GM19023 (cell line): Measurements from ENCODE around the gene HUS1.
"Not testable (repeated sequence)": the region's sequence is repeated elsewhere in the genome, so short reads cannot be mapped to it uniquely, and the experiment has no call there.

ENCODE experiments used
- ATAC-seq: cut with Tn5 transposase; IDR thresholded peaks from one replicate; pipeline ENCODE4 v1.9.1; 2021; ENCODE audit warnings: mild to moderate bottlenecking, moderate library complexity; ENCODE audit not compliant: unreplicated experiment

Gene HUS1

GRCh38 chr7:47945261-47946015 lies 34.0 kb downstream of the HUS1 start:
- no peak for ATAC-seq

DNA sequence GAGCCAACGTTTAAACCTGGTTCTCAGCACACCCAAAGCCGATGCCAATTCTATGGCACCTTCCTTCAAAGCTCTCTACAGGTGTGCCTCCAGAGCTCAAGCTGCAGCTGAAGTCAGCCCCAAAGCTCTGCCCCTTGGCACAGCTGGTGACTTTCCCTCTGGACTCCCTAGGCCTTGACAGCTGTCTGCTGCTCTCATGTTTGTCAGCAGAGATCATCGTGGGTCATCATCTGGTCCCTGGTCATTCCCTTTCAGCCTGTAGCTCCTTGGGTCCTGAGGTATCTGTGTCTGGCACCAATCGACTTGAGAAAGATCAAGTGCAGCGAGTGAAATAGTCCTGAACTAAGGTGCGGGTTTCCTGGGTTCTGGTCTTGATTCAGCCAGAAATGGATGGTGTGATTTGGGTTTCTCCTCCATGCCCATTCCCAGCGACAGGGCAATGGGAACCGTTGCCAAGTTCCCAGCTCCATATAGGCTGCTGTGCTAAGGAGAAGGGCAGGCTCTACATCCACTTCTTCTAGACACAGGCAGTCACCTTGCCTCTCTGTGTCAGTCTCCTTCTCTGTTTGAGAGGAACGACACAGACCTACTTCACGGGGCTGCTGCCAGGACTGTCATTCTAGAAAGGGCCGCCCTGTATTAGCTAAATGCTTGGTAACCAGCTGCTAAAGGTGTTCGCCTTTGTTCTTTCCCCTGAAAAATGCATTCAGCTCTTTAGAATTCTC lies 34.7 kb downstream of the HUS1 start:
- no peak for ATAC-seq

DNA sequence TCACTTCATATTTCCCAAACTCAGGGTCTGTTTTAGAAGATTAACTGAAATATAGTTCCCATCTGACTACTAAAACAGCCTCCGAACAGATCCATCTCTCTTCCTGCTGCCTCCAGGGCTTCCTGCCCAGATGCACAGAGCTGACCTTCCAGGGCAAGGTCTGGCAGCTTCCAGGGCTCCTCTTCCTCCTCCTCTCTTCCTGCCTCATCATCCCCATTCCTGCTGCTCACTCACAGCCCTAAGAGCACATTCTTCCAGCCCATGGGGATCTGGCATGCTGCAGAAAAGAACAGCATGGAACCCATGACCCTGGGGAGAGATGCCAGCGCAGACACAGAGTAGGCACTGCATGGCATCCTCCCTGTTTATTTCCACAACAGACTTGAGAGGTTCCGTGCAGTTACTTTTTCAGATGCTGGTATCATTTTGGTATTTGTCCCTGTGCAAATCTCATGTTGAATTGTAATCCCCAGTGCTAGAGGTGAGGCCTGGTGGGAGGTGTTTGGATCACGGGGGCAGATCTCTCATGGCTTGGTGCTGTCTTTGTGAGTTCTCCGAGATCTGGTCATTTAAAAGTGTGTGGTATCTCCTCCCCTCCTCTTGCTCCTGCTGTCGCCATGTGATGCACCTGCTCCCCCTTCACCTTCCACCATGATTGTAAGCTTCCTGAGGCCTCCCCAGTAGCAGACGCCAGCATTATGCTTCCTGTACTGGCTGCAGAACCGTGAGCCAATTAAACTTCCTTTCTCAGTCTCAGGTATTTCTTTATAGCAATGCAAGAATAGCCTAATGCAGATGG lies 35.5 kb downstream of the HUS1 start:
- no peak for ATAC-seq

- not testable (repeated sequence) for ATAC-seq
Observed at GRCh38 chr7:47942651-47943050, 36.8 kb downstream of the HUS1 start.

GRCh38 chr7:47942132-47942531 lies 37.3 kb downstream of the HUS1 start:
- ATAC-seq: no peak

DNA sequence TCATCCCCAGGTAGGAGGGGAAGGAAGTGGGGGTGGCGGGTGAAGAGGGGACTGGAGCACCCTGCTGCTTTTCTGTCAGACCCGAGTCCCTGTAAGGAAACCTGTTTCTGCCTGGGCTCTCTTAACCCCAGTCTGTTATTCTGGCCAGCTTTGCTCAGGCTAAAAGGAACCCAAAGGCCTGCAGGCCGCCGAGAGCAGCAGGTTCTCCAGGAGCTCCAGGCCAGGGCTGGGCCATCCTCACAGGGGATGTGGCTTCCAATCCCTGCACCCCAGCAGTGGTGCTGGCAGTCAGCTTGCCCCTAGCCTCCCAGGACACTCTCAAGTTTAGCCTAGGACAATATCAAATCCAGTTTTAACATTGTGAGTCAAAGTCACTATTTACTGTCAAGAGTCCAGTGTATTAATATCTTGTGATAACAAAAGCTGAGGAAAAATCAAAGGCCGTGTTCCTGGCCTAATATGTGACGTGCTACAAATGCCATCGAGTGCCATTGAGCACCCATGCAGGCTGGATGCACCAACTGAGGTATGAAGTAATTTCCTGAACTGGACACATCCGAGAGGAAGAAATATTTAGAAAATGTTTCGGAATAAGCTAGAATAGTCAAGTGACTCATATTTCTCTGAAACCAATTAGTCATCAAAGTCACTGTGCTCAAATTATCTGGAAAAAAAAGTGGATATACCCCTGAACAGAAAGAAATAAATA lies 38.1 kb downstream of the HUS1 start:
- ATAC-seq: no peak

DNA sequence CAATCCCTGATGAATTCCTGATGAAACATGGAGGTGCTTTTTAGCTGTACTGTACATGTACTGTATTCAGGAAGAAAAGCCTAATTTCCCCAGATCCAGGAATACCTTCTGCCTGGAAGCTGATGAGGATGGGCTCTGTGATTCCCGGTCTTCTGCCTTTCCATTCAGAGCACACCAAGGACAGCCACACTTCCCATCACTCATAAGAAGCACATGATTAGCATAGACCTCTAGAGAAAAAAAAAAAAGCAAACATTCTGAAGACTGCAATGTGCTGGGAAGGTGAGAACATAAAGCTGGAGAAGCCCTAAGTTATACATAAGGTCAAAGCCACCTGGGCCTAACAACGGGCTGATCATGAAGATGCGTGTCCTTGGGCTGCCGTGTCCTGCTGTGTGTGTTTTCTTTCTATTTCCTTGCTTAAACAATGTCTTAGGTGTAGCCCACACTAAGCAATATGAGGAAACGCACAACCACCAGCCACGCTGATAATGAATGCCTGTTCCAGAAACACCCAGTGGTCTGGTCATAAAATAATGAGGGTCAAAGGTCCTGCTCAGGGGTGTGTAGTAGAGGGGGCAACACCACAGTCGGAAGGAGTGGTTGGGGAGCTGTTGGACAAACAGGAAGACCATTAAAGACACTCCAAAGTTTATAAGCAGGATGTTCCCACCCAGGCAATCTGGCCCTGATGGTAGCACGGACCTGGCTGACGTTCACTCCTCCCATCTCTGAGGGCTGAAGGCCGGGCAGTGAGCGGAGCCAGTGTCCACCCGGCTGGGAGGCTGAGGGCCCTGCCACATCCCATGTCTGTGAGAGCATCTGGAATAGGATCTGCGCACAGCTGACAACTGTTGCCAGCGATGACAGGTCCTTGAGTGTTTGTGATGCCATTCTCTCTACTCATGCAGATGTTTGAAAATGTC lies 39.1 kb downstream of the HUS1 start:
- ATAC-seq: no peak

- ATAC-seq: no peak
Observed at GRCh38 chr7:47939425-47940036, 39.9 kb downstream of the HUS1 start.

- no peak for ATAC-seq
Observed at GRCh38 chr7:47938574-47939165, 40.7 kb downstream of the HUS1 start.

DNA sequence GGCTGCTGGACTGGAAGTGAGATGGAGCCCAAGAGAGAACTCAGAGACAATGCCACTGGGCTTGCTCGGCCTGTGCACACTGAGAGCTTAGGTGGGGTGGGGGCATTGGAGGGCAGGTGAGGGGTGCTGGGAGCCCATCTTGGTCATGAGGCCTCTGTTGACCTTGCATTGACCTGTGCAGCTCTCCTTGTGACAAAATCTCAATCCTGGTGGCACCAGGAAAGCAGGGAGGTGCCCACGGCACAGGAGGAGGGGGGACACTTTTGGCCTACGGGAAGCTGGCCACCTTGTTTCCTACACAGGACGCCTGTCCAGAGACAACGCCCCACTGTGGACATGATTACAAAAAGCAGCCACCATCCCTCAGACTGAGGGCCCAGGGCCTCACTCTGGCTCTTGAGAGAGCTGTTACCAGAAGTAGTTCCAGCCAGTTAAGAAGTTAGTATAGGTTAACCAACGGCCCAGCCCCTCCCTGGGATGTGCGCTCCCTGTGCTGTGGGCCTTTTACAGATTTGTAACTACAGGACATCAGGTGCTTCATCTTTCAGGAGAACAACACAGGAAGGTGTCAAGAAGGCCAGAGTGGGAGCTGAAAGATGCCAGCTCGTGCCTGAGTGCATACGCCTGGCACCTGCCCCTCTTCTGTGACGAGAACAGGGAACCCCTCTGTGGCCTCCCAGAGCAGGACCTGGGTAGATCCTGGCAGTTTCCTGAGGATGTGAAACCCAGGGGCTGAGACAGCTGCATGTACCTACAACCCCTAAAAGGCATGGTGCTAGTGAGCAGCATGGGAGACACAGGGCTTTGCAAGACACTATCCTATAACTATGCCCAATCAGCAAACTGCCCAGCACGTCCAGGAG lies 41.5 kb downstream of the HUS1 start:
- peak; percentile 42 for ATAC-seq

DNA sequence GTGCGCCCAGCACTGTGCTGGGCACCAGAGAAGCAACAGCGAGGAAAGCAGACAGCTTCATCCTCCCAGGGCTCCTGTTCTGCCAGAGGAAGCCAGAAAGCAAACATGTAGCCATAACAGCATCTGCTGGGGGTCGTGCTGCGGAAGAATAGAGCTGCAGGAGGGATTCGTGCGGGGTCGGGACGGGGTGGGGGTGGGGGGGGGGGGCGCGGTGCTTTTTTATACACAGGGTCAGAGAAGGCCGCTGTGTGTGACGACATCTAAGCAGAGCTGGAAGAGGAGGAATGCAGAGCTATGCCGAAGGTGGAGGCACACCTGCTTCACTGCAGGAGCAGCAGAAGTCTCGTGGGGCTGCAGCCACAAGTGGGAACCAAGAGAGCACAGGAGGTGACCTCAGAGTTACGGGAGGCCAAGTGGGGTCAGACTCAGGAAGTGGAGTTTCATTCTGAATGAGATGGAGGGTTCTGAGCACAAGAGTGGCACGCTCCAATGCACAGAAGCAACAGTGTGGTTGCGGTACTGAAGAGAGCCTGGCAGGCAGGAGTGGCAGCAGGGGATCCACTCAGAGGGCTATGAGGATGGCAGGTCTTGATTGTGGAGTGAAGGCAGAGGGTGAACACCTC lies 42.2 kb downstream of the HUS1 start:
- peak; percentile 94 for ATAC-seq

DNA sequence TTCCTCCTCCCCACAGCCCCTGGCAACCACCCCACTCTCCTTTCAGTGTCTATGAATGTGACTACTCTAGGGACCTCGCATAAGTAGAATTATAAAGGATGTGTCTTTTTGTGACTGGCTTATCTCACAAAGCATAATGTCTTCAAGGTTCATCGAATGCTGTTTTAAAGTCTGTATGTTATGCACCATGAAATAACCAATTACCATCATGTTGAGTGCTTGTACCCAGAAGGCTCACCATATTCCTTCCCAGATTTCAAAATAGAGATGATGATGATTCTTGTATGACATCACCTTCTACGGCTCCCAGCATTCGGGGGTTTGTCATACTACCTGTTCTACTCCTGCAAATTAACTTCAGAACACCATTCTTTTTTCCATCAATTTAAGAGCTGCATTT lies 43.1 kb downstream of the HUS1 start:
- ATAC-seq: no peak

DNA sequence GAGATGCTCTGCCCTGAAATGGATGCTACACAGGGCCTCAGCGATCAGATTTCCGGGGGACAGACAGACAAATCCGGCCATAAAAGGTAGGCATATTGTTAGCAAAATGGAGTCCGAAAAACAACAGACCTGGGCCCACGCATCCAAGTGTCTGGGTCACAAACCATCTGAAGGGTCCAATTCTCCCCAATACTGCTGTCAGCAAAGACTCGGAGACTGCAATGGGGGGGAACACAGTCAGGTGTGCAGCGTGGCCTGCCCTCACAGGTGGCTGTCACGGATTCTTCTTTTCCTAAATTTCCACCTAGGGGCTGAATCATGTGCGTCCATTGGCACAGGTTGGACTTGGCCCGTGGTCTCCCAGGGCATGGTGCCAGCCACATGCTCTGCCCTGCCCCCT lies 44.1 kb downstream of the HUS1 start:
- no peak for ATAC-seq

- no peak for ATAC-seq
Observed at GRCh38 chr7:47934831-47935230, 44.6 kb downstream of the HUS1 start.

DNA sequence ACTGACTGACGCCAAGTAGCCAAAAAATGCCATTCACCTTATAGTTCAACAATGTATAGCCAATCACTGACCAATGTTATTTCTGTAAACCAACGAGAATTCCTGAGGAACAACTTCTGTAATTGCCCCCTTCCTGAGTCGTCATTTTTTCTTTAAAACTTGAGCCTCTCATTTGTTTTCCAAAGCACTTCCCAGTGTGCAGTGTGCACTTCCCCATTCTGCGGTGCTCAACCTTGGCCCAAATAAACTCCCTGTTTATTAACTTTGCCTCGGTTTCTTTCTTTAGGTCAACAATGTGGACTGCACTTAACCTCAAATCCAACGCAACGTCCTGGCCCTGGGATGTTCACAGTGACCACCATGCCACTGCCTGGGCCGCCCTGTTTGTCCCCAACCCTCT lies 46.2 kb downstream of the HUS1 start:
- ATAC-seq: no peak

- ATAC-seq: no peak
Observed at GRCh38 chr7:47932466-47933037, 46.9 kb downstream of the HUS1 start.

DNA sequence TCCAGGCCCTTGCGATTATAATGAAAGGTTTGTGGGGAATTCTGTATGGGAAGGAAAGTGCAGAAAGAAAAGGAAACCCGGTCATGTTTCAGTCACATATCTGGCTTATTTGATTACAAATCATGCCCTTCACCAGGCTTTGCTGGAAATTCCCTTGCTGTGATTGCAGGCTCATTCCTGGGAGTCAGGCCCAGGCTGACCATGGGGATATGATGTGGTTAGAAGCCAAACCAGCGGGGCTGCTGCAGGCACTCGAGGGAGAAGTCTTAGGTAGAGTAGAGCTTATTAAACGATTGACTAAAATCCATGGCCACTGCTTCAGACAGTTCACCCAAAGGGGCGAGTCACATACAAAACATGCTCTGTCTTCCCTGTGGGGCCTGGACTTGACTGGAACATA lies 47.4 kb downstream of the HUS1 start:
- no peak for ATAC-seq
